ENCODE measurements around the gene SUPT3H. TPM values are rescaled to one million over a fixed set of nuclear protein-coding genes. Genes with fewer than 3 reads are reported as not detected.

SUPT3H gene
- total and polyA plus RNA-seq, 2 donors (not counting 1 experiment from before 2014, with no cell fraction given), result 5.5 to 12.4 TPM

GRCh38 chr6:45118754-45119153 is 259.0 kb downstream of the SUPT3H start:
- Histone ChIP-seq H3K4me1 (ENCODE audit: control insufficient read depth in 2 of 2, insufficient read depth in 2 of 2, low read length in 2 of 2) (no peaks in the 10 kb centered on the region), H3K4me2 (replicated peaks; ENCODE audit: low read depth, low read length, poor library complexity, severe bottlenecking) (no peak overlapping the region), H3K9ac (ENCODE audit: low read length) (no peak overlapping the region), H3K36me3 (replicated peaks in 1 of 2; ENCODE audit: control extremely low read depth in 1 of 2, control insufficient read depth in 1 of 2, extremely low read depth in 1 of 2, insufficient read depth in 2 of 2, low read length in 1 of 2) (no peaks in the 10 kb centered on the region), H3K4me3 (ENCODE audit: control extremely low read depth in 1 of 5, extremely low read depth in 1 of 5, insufficient read depth in 1 of 5, low read depth in 2 of 5, low read length in 4 of 5) (no peak overlapping the region), H3K9me3 (ENCODE audit: control extremely low read depth in 1 of 3, control insufficient read depth in 2 of 3, insufficient read depth in 1 of 3, low read length in 2 of 3) (no peaks in the 10 kb centered on the region), H3K27me3 (replicated peaks in 1 of 4; ENCODE audit: control extremely low read depth in 1 of 4, control insufficient read depth in 3 of 4, insufficient read depth in 4 of 4, low read length in 3 of 4) (no peaks in the 10 kb centered on the region), H2AFZ (ENCODE audit: insufficient read depth, low read depth, low read length, poor library complexity, severe bottlenecking) (no peak overlapping the region), H4K20me1 (ENCODE audit: control insufficient read depth, insufficient read depth, low read length, poor library complexity, severe bottlenecking) (no peaks in the 10 kb centered on the region), H3K79me2 (ENCODE audit: control insufficient read depth, insufficient read depth, low read length) (no peaks in the 10 kb centered on the region), H3K27ac (ENCODE audit: low read length in 2 of 2) (no peak overlapping the region)
- WGBS (ENCODE audit: insufficient coverage), result no CpG with 5 or more reads among the region's 1 CpG
- ATAC-seq (ENCODE audit: low read depth) (no peak), DNase-seq (no peak)
- ChIA-PET CTCF (no interaction called here), POLR2A (no interaction called here)
- intact Hi-C loops (cut with micrococcal nuclease), result no loop called here
- H3K4me3 Mint-ChIP-seq, result no peak overlapping the region
- no peaks in the 10 kb centered on the region for H3K9me3 Mint-ChIP-seq (ENCODE audit: insufficient read depth)
- H3K4me1 Mint-ChIP-seq, result peaks cover 4% of the 10 kb centered on the region
- TF ChIP-seq CTCF (IDR thresholded peaks at IDR 0.05) (no peak), EZH2 (IDR thresholded peaks at IDR 0.05; ENCODE audit: borderline replicate concordance, insufficient read depth, low read depth, low read length, poor library complexity, severe bottlenecking) (no peak)
- no peak overlapping the region for H3K27ac Mint-ChIP-seq
- no peaks in the 10 kb centered on the region for H3K27me3 Mint-ChIP-seq

- intact Hi-C loops (cut with micrococcal nuclease), result no loop called here
- no peak for DNase-seq
- Mint-ChIP-seq H3K4me3 (no peak overlapping the region), H3K9me3 (ENCODE audit: insufficient read depth) (no peaks in the 10 kb centered on the region), H3K4me1 (peaks cover 4% of the 10 kb centered on the region), H3K27me3 (no peaks in the 10 kb centered on the region), H3K27ac (no peak overlapping the region)
- Histone ChIP-seq H3K27ac (ENCODE audit: low read length in 2 of 2) (no peak overlapping the region), H3K9ac (ENCODE audit: low read length) (no peak overlapping the region), H2AFZ (ENCODE audit: insufficient read depth, low read depth, low read length, poor library complexity, severe bottlenecking) (no peak overlapping the region), H4K20me1 (ENCODE audit: control insufficient read depth, insufficient read depth, low read length, poor library complexity, severe bottlenecking) (no peaks in the 10 kb centered on the region), H3K4me1 (ENCODE audit: control insufficient read depth in 2 of 2, insufficient read depth in 2 of 2, low read length in 2 of 2) (no peaks in the 10 kb centered on the region), H3K79me2 (ENCODE audit: control insufficient read depth, insufficient read depth, low read length) (no peaks in the 10 kb centered on the region), H3K27me3 (replicated peaks in 1 of 4; ENCODE audit: control extremely low read depth in 1 of 4, control insufficient read depth in 3 of 4, insufficient read depth in 4 of 4, low read length in 3 of 4) (no peaks in the 10 kb centered on the region), H3K9me3 (ENCODE audit: control extremely low read depth in 1 of 3, control insufficient read depth in 2 of 3, insufficient read depth in 1 of 3, low read length in 2 of 3) (no peaks in the 10 kb centered on the region), H3K4me3 (ENCODE audit: control extremely low read depth in 1 of 5, extremely low read depth in 1 of 5, insufficient read depth in 1 of 5, low read depth in 2 of 5, low read length in 4 of 5) (no peak overlapping the region), H3K36me3 (replicated peaks in 1 of 2; ENCODE audit: control extremely low read depth in 1 of 2, control insufficient read depth in 1 of 2, extremely low read depth in 1 of 2, insufficient read depth in 2 of 2, low read length in 1 of 2) (no peaks in the 10 kb centered on the region), H3K4me2 (replicated peaks; ENCODE audit: low read depth, low read length, poor library complexity, severe bottlenecking) (no peak overlapping the region)
- TF ChIP-seq EZH2 (IDR thresholded peaks at IDR 0.05; ENCODE audit: borderline replicate concordance, insufficient read depth, low read depth, low read length, poor library complexity, severe bottlenecking) (no peak), CTCF (IDR thresholded peaks at IDR 0.05) (no peak)
- POLR2A ChIA-PET, result no interaction called here
- no peak for ATAC-seq (ENCODE audit: low read depth)
- CTCF ChIA-PET, result no interaction called here
Measured at GRCh38 chr6:45116714-45117410, 260.9 kb downstream of the SUPT3H start.

All from B cell (primary cell).